ENCODE measurements around the gene KPTN. TPM values are rescaled to one million over a fixed set of nuclear protein-coding genes. Genes with fewer than 3 reads are reported as not detected.

Gene KPTN
- total and polyA plus RNA-seq, 2 of the 13 experiments (the other 11 are each of a cell fraction or from before 2014, with no cell fraction given): 9.1 to 13.3 TPM

DNA sequence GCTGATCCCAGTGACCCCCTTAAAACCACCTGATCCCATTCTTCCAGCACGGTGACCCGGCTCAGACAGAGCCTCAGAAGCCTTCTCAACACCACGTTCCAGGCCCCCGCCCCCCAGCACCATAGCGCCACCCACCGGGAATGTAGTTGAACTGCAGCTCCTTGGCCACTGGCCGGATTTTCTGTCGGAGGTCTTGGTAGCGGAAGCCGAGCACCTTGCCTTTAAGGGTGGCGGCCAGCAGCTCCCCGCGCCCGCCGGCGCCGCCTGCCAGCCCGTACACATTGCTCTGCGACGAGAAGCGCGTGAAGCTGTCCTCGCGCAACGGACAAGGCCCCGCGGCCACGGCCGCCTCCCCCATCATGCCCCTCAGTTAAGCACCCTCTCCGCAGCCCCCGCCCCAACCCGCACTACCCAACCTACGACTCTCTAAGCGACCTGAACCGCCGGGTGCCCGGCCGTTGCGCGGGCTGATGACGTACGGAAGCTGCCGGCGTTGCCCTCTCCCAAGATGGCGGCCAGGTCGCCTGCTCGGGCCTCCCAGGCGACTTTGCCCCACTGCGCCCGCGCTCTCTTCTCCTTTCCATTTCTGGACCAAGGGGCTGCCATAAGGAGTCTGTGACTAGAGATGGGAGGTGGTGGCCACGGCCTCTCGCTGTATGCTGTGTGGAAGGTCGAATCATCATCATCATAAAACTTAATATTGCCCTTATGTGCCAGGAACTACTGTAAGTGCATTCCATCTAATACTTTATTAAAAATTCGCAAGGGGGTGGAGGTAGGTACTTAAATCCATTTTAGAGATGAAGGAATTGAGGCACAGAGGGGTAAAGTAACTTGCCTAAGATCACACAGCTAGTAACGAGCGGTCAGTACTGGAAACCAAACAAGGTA, at the start of gene KPTN (continued):
- TF ChIP-seq, protein P1, sequence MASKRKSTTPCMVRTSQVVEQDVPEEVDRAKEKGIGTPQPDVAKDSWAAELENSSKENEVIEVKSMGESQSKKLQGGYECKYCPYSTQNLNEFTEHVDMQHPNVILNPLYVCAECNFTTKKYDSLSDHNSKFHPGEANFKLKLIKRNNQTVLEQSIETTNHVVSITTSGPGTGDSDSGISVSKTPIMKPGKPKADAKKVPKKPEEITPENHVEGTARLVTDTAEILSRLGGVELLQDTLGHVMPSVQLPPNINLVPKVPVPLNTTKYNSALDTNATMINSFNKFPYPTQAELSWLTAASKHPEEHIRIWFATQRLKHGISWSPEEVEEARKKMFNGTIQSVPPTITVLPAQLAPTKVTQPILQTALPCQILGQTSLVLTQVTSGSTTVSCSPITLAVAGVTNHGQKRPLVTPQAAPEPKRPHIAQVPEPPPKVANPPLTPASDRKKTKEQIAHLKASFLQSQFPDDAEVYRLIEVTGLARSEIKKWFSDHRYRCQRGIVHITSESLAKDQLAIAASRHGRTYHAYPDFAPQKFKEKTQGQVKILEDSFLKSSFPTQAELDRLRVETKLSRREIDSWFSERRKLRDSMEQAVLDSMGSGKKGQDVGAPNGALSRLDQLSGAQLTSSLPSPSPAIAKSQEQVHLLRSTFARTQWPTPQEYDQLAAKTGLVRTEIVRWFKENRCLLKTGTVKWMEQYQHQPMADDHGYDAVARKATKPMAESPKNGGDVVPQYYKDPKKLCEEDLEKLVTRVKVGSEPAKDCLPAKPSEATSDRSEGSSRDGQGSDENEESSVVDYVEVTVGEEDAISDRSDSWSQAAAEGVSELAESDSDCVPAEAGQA (IDR thresholded peaks at IDR 0.05; ENCODE audit: low read depth): peak; percentile 96
- TF ChIP-seq, protein P1 (CRISPR knock-in tag; IDR thresholded peaks at IDR 0.05; ENCODE audit: borderline replicate concordance): no peak
- no peak for TF ChIP-seq ZNF235 (CRISPR knock-in tag; IDR thresholded peaks at IDR 0.05; ENCODE audit: borderline replicate concordance)
- TF ChIP-seq KLF6 (CRISPR knock-in tag; IDR thresholded peaks at IDR 0.05): 0 out of 2 replicates have a peak, but pooled peaks have one; percentile 12
- peak; percentile 84 for TF ChIP-seq AGO2 (optimal IDR thresholded peaks at IDR 0.05; ENCODE audit: low read depth, low read length)
- TF ChIP-seq ASH2L (IDR thresholded peaks at IDR 0.05; ENCODE audit: insufficient read length, low read depth, low read length): peak; percentile 79
- TF ChIP-seq ZNF496 (CRISPR knock-in tag; IDR thresholded peaks at IDR 0.05; ENCODE audit: insufficient replicate concordance): no peak
- TF ChIP-seq, protein P2, sequence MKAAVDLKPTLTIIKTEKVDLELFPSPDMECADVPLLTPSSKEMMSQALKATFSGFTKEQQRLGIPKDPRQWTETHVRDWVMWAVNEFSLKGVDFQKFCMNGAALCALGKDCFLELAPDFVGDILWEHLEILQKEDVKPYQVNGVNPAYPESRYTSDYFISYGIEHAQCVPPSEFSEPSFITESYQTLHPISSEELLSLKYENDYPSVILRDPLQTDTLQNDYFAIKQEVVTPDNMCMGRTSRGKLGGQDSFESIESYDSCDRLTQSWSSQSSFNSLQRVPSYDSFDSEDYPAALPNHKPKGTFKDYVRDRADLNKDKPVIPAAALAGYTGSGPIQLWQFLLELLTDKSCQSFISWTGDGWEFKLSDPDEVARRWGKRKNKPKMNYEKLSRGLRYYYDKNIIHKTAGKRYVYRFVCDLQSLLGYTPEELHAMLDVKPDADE (CRISPR knock-in tag; IDR thresholded peaks at IDR 0.05): no peak
- peak; percentile 47 for TF ChIP-seq ZNF768 (CRISPR knock-in tag; IDR thresholded peaks at IDR 0.05)
- TF ChIP-seq POLR2A (IDR thresholded peaks at IDR 0.05; ENCODE audit: insufficient read depth in 1 of 2, low read depth in 2 of 2, low read length in 2 of 2): peak; percentile 70 to 82
- TF ChIP-seq ZNF30 (CRISPR knock-in tag; IDR thresholded peaks at IDR 0.05): no peak
- TF ChIP-seq ZNF788 (CRISPR knock-in tag; IDR thresholded peaks at IDR 0.05; ENCODE audit: borderline replicate concordance): 0 out of 2 replicates have a peak, but pooled peaks have one; percentile 78
- TF ChIP-seq, protein P3, sequence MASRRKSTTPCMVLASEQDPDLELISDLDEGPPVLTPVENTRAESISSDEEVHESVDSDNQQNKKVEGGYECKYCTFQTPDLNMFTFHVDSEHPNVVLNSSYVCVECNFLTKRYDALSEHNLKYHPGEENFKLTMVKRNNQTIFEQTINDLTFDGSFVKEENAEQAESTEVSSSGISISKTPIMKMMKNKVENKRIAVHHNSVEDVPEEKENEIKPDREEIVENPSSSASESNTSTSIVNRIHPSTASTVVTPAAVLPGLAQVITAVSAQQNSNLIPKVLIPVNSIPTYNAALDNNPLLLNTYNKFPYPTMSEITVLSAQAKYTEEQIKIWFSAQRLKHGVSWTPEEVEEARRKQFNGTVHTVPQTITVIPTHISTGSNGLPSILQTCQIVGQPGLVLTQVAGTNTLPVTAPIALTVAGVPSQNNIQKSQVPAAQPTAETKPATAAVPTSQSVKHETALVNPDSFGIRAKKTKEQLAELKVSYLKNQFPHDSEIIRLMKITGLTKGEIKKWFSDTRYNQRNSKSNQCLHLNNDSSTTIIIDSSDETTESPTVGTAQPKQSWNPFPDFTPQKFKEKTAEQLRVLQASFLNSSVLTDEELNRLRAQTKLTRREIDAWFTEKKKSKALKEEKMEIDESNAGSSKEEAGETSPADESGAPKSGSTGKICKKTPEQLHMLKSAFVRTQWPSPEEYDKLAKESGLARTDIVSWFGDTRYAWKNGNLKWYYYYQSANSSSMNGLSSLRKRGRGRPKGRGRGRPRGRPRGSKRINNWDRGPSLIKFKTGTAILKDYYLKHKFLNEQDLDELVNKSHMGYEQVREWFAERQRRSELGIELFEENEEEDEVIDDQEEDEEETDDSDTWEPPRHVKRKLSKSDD (CRISPR knock-in tag; IDR thresholded peaks at IDR 0.05; ENCODE audit: low read depth): peak; percentile 95
- no peak for TF ChIP-seq CHD2 (IDR thresholded peaks at IDR 0.05; ENCODE audit: low read depth, low read length)
- TF ChIP-seq, protein P4, sequence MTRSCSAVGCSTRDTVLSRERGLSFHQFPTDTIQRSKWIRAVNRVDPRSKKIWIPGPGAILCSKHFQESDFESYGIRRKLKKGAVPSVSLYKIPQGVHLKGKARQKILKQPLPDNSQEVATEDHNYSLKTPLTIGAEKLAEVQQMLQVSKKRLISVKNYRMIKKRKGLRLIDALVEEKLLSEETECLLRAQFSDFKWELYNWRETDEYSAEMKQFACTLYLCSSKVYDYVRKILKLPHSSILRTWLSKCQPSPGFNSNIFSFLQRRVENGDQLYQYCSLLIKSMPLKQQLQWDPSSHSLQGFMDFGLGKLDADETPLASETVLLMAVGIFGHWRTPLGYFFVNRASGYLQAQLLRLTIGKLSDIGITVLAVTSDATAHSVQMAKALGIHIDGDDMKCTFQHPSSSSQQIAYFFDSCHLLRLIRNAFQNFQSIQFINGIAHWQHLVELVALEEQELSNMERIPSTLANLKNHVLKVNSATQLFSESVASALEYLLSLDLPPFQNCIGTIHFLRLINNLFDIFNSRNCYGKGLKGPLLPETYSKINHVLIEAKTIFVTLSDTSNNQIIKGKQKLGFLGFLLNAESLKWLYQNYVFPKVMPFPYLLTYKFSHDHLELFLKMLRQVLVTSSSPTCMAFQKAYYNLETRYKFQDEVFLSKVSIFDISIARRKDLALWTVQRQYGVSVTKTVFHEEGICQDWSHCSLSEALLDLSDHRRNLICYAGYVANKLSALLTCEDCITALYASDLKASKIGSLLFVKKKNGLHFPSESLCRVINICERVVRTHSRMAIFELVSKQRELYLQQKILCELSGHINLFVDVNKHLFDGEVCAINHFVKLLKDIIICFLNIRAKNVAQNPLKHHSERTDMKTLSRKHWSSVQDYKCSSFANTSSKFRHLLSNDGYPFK (CRISPR knock-in tag; IDR thresholded peaks at IDR 0.05; ENCODE audit: borderline replicate concordance): peak; percentile 77; the same call in 1 of the 2 replicates
